Left cardiac atrium (tissue), 4 donors: ENCODE results near the gene IKBKE. TPM values are rescaled to one million over a fixed set of nuclear protein-coding genes. Genes with fewer than 3 reads are reported as not detected.

Experiments
- ATAC-seq, 2 donors: fragments of 200-7000 bp; cut with Tn5 transposase; one replicate each; pipeline ENCODE4 v1.9.1; 2020; ENCODE audit warnings: mild to moderate bottlenecking in 2 of 2, moderate library complexity in 2 of 2
- DNase-seq: peaks from one replicate; pipeline ENCODE4 v3.0.0-alpha.2; 2020
- intact Hi-C, 2 donors: fragments of 100-400 bp; cut with DNase I; formaldehyde crosslinking; loops; one replicate each; pipeline versions ENCODE4 v1.14.1 to v1.15.1; 2022 to 2023
- total RNA-seq, 2 donors: library from RNA; stranded (reverse); fragmentation: NEBNext Ultra II Directional; extraction: Animal tissue kit (Norgen Biotek cat#: 25700); gene quantifications; one replicate each; pipeline ENCODE4 v1.2.1, GENCODE V29; 2021
- donor health status: DM: no; HTN: yes; CAD: no.
- donor health status: DM: no; HTN: yes; CAD: no; lungs with severe emphysema.
- donor health status: DM: yes; HTN: yes; CAD: no.
- donor health status: Dilated cardiomyopathy.

Gene IKBKE
- total RNA-seq, 2 donors from 2014 or later = 0.94 to 1.7 TPM

DNA sequence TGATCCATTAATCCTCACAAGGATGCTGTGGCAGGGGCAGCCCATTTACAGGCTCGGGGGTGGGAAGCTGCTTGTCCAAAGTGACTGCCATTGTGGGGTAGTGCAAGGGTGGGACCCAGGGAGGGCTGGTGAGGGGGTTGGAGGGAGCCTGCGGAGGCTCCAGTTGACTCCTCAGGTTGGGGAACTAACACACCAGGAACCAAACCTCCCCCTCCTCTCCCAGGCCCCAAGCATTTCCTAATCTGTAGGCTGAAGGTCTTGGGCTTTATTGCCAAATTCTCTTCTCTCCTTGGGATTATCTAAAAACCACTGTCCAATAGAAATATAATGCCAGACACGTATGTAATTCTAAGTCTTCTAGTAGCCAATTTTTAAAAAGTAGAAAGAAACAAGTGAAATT is 18.2 kb downstream of the IKBKE start:
- intact Hi-C loops = loop anchor here in 1 of 2 donors (10.0 kb wide), 1 partner anchor 426 kb away; no protein-coding TSS in a partner anchor

GRCh38 chr1:206489980-206490770 is 19.9 kb downstream of the IKBKE start:
- intact Hi-C loops = loop anchor here (1.0 to 10.0 kb wide), 4 partner anchors 52 to 425 kb away; no protein-coding TSS in a partner anchor
- ATAC-seq (peak; percentile 81 to 85), DNase-seq (peak; percentile 82)

More for the DNA sequence above, 18.2 kb downstream of the IKBKE start:
- DNase-seq (no peak), ATAC-seq (no peak)

- ATAC-seq (no peak), DNase-seq (no peak)
- intact Hi-C loops = loop anchor here (1.0 to 5.0 kb wide), 3 partner anchors 51 to 93 kb away; no protein-coding TSS in a partner anchor
Observed at GRCh38 chr1:206490771-206491405, 20.6 kb downstream of the IKBKE start.

DNA sequence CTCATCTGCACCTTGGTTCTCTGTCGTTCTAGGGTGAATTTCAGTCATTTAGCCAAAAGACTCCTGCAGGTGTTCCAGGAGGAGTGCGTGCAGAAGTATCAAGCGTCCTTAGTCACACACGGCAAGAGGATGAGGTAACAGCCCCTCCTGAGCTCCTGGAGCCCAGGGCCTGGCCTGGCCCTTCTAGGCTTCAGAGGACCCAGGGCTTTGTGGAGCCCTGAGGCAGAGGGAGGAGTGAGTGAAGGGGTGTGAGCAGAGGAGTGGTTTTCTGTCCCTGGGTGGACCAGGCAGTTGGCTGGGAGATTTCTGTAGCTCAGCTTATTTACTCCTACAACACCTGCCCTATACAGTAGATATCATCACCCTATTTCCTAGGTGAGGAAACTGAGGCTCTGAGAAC is 21.3 kb downstream of the IKBKE start:
- intact Hi-C loops = loop anchor here in 1 of 2 donors (5.0 kb wide), 2 partner anchors 51 to 91 kb away; no protein-coding TSS in a partner anchor
- ATAC-seq = no peak

DNA sequence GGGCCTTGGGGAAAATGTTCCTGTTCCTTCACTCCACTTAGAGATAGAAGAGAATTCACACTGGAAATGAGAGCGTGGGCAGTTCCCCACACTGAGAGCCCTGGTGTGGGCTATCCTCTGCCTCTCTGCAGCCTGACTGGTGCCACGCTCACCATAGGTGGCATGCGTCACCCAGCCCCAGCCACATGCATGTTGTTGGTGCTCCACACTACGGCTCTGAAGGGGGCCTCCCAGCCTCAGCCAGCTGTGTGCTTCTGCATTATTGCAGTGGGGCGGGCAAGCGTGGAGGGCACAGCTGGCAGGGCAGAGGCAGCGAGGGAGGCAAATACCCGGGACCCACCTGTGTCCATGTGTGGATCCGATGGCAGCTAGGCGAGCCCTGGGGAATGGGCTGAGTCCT is 22.3 kb downstream of the IKBKE start:
- ATAC-seq (no peak), DNase-seq (no peak)
- intact Hi-C loops = loop anchor here in 1 of 2 donors (5.0 kb wide), 2 partner anchors 50 to 90 kb away; no protein-coding TSS in a partner anchor

More for the DNA sequence above, 21.3 kb downstream of the IKBKE start:
- no peak for DNase-seq

GRCh38 chr1:206493279-206493678 is 23.0 kb downstream of the IKBKE start:
- intact Hi-C loops = loop anchor here in 1 of 2 donors (5.0 kb wide), 2 partner anchors 49 to 89 kb away; no protein-coding TSS in a partner anchor
- ATAC-seq = no peak

GRCh38 chr1:206495011-206495461 is 24.8 kb downstream of the IKBKE start:
- intact Hi-C loops = no loop called here
- ATAC-seq = peak; percentile 58 to 62
- DNase-seq = no peak

More at GRCh38 chr1:206493279-206493678, 23.0 kb downstream of the IKBKE start:
- DNase-seq = no peak

- peak; percentile 24 to 38 for ATAC-seq
Observed at GRCh38 chr1:206495493-206496046, 25.3 kb downstream of the IKBKE start.

GRCh38 chr1:206496131-206496793 is 26.0 kb downstream of the IKBKE start:
- intact Hi-C loops = no loop called here
- DNase-seq = no peak
- ATAC-seq = peak; percentile 10 to 11

More at GRCh38 chr1:206495493-206496046, 25.3 kb downstream of the IKBKE start:
- intact Hi-C loops = no loop called here
- DNase-seq = no peak

DNA sequence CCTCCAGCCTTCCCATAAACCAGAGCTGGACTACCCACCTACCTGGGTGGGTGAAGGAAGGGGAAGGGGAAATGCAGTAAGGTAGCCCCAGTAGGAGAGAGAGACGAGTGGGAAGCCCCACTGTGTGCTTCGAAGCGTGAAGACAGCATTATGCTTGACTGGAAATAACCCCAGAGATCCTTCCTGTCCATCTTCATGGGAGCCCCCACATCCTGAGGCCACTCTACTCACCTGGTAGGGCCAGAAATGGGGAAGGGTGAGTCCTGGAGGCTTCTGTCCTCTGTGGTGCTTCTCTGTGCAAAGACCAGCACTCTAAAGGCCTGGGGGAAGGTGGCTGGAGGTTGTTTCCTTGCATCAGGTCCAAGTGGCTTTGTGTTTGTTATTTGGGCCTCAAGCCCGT is 27.1 kb downstream of the IKBKE start:
- ATAC-seq (no peak), DNase-seq (no peak)
- intact Hi-C loops = no loop called here

- DNase-seq = no peak
- intact Hi-C loops = no loop called here
- no peak for ATAC-seq
Observed at GRCh38 chr1:206497774-206498173, 27.5 kb downstream of the IKBKE start.

DNA sequence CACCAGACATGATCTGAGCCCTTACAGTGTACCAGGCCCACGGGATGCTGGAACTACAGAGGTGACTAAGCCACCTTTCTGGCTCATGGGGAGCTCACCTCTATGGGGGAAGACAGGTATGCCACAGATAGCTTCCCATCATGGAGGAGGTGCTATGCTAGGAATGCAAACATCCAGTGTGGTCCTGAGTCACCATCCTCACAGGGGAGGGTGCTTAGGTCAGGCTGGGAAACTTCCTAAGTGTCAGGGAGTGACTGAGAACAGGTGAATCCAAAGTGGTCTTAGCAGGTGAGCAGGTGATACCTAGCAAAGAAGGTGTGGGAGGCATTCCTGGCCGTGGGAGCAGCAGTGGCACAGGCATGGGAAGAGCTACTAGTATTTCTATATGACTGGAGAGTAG is 28.4 kb downstream of the IKBKE start:
- ATAC-seq (no peak), DNase-seq (no peak)
- intact Hi-C loops = no loop called here

DNA sequence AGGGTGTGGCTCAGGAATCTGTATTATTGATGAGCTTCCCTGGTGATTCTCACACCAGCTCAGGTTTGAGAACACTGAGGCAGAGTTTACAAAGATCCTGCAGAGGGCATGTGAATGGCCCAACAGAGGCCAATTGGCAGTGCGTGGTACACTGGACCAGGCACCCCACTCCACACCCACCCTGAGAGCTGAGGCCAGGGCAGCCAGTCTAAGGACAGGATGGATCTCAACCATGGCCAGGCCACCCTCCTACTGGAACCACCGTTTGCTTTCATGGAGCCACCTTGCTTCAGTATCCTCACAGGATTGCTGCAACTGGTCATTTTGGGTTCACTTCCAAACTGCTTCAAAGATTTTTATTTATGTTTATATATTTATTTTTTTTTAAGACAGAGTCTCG is 29.8 kb downstream of the IKBKE start:
- DNase-seq (no peak), ATAC-seq (no peak)
- intact Hi-C loops = no loop called here

- DNase-seq = no peak
- intact Hi-C loops = no loop called here
- ATAC-seq = no peak
Observed at GRCh38 chr1:206501881-206502280, 31.6 kb downstream of the IKBKE start.

DNA sequence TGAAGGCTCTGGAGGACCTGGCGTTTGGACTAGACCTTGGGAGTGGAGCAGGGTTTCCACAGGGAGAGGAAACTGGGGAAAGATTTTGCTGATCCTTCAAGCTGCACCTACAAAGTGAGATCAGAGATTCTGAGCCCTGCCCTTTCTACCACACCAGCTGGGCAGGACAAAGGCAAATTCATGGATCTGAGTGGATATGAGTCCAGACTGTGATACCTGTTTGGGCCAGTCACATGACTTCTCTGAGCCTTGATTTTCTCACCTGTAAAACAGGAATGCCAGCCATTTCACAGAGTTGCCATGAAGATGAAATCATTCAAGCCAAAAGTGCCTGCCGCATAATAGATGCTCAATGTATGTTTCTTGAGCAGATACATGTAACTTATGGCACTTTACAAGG is 32.1 kb downstream of the IKBKE start:
- ATAC-seq (no peak), DNase-seq (no peak)
- intact Hi-C loops = no loop called here

GRCh38 chr1:206502812-206503211 is 32.5 kb downstream of the IKBKE start:
- intact Hi-C loops = no loop called here
- ATAC-seq = no peak
- DNase-seq = no peak

DNA sequence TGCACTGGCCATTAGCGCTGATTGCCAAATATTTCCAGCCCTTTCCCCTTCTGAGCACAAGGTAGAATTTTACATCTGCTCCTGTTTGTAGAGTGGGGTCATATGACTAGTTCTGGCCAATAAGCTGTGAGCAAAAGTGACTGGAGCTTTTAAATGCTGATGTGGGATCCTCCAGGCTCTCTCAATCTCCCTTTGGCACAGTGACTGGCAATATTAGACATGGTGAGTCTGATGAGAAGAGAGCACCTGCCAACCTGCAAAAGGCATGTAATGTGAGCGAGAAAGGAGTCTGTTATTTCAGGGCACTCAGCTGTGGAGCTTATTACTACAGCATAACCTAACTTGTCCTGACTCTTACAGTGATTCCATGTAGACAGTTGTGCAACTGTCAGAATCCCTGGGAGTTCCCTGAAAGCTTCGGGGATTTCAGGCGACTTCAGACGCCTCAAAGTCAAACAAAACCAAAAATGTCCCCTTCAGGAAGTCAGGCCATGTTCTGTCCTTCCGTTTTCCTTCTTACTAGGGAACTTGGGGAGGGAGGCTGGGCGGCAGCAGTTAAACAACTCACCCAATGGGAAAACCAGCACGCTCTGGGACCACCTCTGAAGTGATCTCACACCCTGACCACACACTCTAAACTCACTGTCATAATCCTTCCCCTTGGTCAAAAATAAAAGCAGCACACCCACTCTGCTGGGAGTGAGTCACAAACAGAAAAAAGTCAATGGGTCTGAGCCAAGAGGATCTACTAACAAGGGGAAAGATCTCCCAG is 33.5 kb downstream of the IKBKE start:
- ATAC-seq = peak; percentile 24 to 70
- peak; percentile 70 for DNase-seq
- intact Hi-C loops = no loop called here

DNA sequence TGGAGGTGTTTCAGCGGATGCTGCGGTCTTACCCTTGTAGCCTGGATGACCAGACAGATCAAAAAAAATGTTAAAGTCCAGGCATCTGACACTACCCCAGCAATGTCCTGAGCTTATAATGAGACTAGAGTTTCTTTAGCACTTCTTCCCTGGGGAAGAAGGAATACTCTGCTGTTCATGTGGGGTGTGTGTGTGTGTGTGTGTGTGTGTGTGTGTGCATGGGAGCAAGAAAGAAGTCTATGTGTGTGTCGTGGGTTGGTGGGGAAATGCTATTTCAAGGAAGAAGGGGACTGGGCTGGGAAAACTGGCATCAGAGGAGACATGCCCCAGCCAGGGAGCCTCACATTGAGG is 34.1 kb downstream of the IKBKE start:
- DNase-seq (no peak), ATAC-seq (no peak)
- intact Hi-C loops = no loop called here
